DMS53 (cell line): ENCODE measurements around the gene SPNS2.

Source experiments
- DNase-seq: peaks from one replicate; lab custom pipeline; 2025; lab: John Stamatoyannopoulos, UW

SPNS2 gene

DNA sequence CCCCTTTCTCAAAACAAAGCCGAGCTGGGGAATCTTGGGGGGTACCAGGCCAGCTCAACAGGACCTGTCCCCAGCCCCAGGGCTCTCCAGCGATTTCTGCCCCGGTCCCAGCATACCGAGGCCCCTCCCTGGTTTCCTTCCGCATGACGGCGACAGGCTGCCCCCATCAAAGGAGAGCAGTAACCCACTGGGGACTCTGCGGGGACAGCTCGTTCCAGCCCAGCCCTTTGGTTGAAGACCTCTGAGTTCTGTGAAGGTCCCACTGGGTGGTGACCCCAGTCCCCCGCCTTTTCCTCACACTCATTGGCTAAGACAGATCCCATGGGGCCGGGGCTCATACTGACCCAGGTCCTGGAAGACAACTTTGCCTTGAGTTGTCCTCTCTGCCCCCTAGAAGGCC is 89.7 kb downstream of the SPNS2 start:
- no peak for DNase-seq
